ENCODE results near the gene RMP24.

RMP24 gene

GRCh38 chr18:35972197-35973000 lies at the start of gene RMP24:
Gene RMP24 (plus strand): TSS chr18:35972679.
- Histone ChIP-seq H4K20me1 (ENCODE audit: insufficient read depth, low read length) (no peaks in the 10 kb centered on the region), H3K36me3 (replicated peaks; ENCODE audit: insufficient read depth, low read length) (peaks cover 5% of the 10 kb centered on the region; the same call in 1 of the 2 replicates), H3K4me1 (ENCODE audit: low read length) (peaks cover 15% of the 10 kb centered on the region), H3K4me3 (ENCODE audit: low read length) (peak within 1 kb of the TSS; percentile 89), H3K9ac (ENCODE audit: low read length) (peak within 1 kb of the TSS; percentile 73), H3F3A (ENCODE audit: insufficient read depth, low read length) (peaks cover 14% of the 10 kb centered on the region; the same call in 1 of the 2 replicates), H3K27me3 (replicated peaks; ENCODE audit: insufficient read depth, low read length) (no peaks in the 10 kb centered on the region), H3K27ac (ENCODE audit: low read length) (peak within 1 kb of the TSS; percentile 84), H3K4me2 (ENCODE audit: low read depth, low read length) (peak within 1 kb of the TSS; percentile 84), H3K9me2 (replicated peaks; ENCODE audit: insufficient read depth, low read length) (no peaks in the 10 kb centered on the region), H3K79me2 (ENCODE audit: low read length) (peaks cover 35% of the 10 kb centered on the region), H2AFZ (ENCODE audit: low read length) (peak within 1 kb of the TSS; percentile 92), H3K9me3 (replicated peaks; ENCODE audit: insufficient read depth, low read length) (no peaks in the 10 kb centered on the region)
- peak; percentile 97 for DNase-seq
- TF ChIP-seq EZH2 (optimal IDR thresholded peaks at IDR 0.05; ENCODE audit: low read depth, low read length) (no peak), EZH2phosphoT487 (IDR thresholded peaks at IDR 0.05; ENCODE audit: low read length) (no peak)

- Histone ChIP-seq H2AFZ (ENCODE audit: low read length) (no peak overlapping the region), H4K20me1 (ENCODE audit: insufficient read depth, low read length) (no peaks in the 10 kb centered on the region), H3K36me3 (replicated peaks; ENCODE audit: insufficient read depth, low read length) (no peaks in the 10 kb centered on the region), H3K27me3 (replicated peaks; ENCODE audit: insufficient read depth, low read length) (no peaks in the 10 kb centered on the region), H3K4me2 (ENCODE audit: low read depth, low read length) (no peak overlapping the region), H3K27ac (ENCODE audit: low read length) (no peak overlapping the region), H3K9ac (ENCODE audit: low read length) (no peak overlapping the region), H3K4me1 (ENCODE audit: low read length) (no peaks in the 10 kb centered on the region), H3K4me3 (ENCODE audit: low read length) (no peak overlapping the region), H3K9me3 (replicated peaks; ENCODE audit: insufficient read depth, low read length) (no peaks in the 10 kb centered on the region), H3K79me2 (ENCODE audit: low read length) (no peaks in the 10 kb centered on the region), H3K9me2 (replicated peaks; ENCODE audit: insufficient read depth, low read length) (no peaks in the 10 kb centered on the region), H3F3A (ENCODE audit: insufficient read depth, low read length) (no peaks in the 10 kb centered on the region)
- DNase-seq: no peak
- no peak for TF ChIP-seq EZH2phosphoT487 (IDR thresholded peaks at IDR 0.05; ENCODE audit: low read length)
Measured at GRCh38 chr18:35923939-35924684, 48.4 kb upstream of the RMP24 start.

GRCh38 chr18:35926884-35927283 lies 45.6 kb upstream of the RMP24 start:
- Histone ChIP-seq H3F3A (ENCODE audit: insufficient read depth, low read length) (no peaks in the 10 kb centered on the region), H3K4me2 (ENCODE audit: low read depth, low read length) (no peak overlapping the region), H3K36me3 (replicated peaks; ENCODE audit: insufficient read depth, low read length) (no peaks in the 10 kb centered on the region), H3K9me3 (replicated peaks; ENCODE audit: insufficient read depth, low read length) (no peaks in the 10 kb centered on the region), H3K27me3 (replicated peaks; ENCODE audit: insufficient read depth, low read length) (no peaks in the 10 kb centered on the region), H3K4me3 (ENCODE audit: low read length) (no peak overlapping the region), H3K9me2 (replicated peaks; ENCODE audit: insufficient read depth, low read length) (no peaks in the 10 kb centered on the region), H3K4me1 (ENCODE audit: low read length) (no peaks in the 10 kb centered on the region), H3K79me2 (ENCODE audit: low read length) (no peaks in the 10 kb centered on the region), H3K9ac (ENCODE audit: low read length) (no peak overlapping the region), H3K27ac (ENCODE audit: low read length) (no peak overlapping the region), H2AFZ (ENCODE audit: low read length) (no peak overlapping the region), H4K20me1 (ENCODE audit: insufficient read depth, low read length) (no peaks in the 10 kb centered on the region)
- TF ChIP-seq EZH2 (optimal IDR thresholded peaks at IDR 0.05; ENCODE audit: low read depth, low read length) (no peak), EZH2phosphoT487 (IDR thresholded peaks at IDR 0.05; ENCODE audit: low read length) (no peak), CTCF (IDR thresholded peaks at IDR 0.05; ENCODE audit: low read length) (no peak)
- no peak for DNase-seq

- no peak overlapping the region for H3K4me3 ChIP-seq (ENCODE audit: low read length)
- TF ChIP-seq EZH2phosphoT487 (IDR thresholded peaks at IDR 0.05; ENCODE audit: low read length): no peak
- no peak for TF ChIP-seq CTCF (IDR thresholded peaks at IDR 0.05; ENCODE audit: low read length)
- no peak for TF ChIP-seq EZH2 (optimal IDR thresholded peaks at IDR 0.05; ENCODE audit: low read depth, low read length)
- no peaks in the 10 kb centered on the region for H3K4me1 ChIP-seq (ENCODE audit: low read length)
Measured at GRCh38 chr18:35927430-35927829, 45.0 kb upstream of the RMP24 start.

More at GRCh38 chr18:35927430-35927829, 45.0 kb upstream of the RMP24 start:
- Histone ChIP-seq H3K36me3 (replicated peaks; ENCODE audit: insufficient read depth, low read length) (no peaks in the 10 kb centered on the region), H4K20me1 (ENCODE audit: insufficient read depth, low read length) (no peaks in the 10 kb centered on the region), H3K79me2 (ENCODE audit: low read length) (no peaks in the 10 kb centered on the region), H3F3A (ENCODE audit: insufficient read depth, low read length) (no peaks in the 10 kb centered on the region), H3K9ac (ENCODE audit: low read length) (no peak overlapping the region), H2AFZ (ENCODE audit: low read length) (no peak overlapping the region), H3K27me3 (replicated peaks; ENCODE audit: insufficient read depth, low read length) (no peaks in the 10 kb centered on the region), H3K4me2 (ENCODE audit: low read depth, low read length) (no peak overlapping the region), H3K9me3 (replicated peaks; ENCODE audit: insufficient read depth, low read length) (no peaks in the 10 kb centered on the region), H3K9me2 (replicated peaks; ENCODE audit: insufficient read depth, low read length) (no peaks in the 10 kb centered on the region), H3K27ac (ENCODE audit: low read length) (no peak overlapping the region)
- no peak for DNase-seq
